NB4 (cell line): ENCODE results near the gene ULBP2.

Experiments used
- TF ChIP-seq, protein P1 (sequence below): IDR thresholded peaks from one replicate; pipeline ENCODE4 v1.5.1; 2012; ENCODE audit warnings: low read depth, low read length
- TF ChIP-seq, protein P2 (sequence below): IDR thresholded peaks from 2 replicates; pipeline ENCODE4 v1.6.1; 2011; ENCODE audit warnings: low read depth, low read length

DNA sequence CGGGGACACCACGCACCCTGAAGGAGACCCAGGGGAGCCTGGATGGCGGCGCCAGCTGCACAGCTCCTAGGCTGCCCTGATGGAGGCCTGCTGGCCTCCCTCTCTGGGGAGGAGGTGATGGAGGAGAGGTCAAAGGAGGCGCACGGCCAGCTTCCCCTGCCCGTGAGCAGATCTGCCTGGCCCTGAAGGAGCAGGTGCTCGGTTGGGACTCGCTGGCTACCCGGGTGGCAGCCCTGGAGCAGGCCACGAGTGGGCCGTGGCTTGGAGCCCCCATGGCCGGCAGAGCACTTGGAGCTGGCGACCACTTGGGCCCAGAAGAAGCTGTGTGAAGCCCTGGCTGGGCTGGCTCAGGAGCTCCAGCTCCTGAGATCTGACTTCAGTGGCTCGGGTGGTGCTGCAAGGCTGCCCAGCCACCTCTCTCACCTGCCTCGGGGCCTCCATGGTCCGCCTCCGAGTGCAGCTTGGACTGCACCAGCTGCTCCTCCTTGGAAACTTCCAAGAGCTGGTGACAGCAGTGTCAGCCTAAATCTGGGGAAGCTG, 36.4 kb upstream of the ULBP2 start:
- TF ChIP-seq, protein P1, sequence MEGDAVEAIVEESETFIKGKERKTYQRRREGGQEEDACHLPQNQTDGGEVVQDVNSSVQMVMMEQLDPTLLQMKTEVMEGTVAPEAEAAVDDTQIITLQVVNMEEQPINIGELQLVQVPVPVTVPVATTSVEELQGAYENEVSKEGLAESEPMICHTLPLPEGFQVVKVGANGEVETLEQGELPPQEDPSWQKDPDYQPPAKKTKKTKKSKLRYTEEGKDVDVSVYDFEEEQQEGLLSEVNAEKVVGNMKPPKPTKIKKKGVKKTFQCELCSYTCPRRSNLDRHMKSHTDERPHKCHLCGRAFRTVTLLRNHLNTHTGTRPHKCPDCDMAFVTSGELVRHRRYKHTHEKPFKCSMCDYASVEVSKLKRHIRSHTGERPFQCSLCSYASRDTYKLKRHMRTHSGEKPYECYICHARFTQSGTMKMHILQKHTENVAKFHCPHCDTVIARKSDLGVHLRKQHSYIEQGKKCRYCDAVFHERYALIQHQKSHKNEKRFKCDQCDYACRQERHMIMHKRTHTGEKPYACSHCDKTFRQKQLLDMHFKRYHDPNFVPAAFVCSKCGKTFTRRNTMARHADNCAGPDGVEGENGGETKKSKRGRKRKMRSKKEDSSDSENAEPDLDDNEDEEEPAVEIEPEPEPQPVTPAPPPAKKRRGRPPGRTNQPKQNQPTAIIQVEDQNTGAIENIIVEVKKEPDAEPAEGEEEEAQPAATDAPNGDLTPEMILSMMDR = no peak
- TF ChIP-seq, protein P2, sequence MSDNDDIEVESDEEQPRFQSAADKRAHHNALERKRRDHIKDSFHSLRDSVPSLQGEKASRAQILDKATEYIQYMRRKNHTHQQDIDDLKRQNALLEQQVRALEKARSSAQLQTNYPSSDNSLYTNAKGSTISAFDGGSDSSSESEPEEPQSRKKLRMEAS = no peak
